Measurements from ENCODE around the gene FAM90A1.
A peak's percentile ranks its signal among the peaks of the same experiment; 100 is the strongest.
"Not testable (repeated sequence)": the region's sequence is repeated elsewhere in the genome, so short reads cannot be mapped to it uniquely, and the experiment has no call there.

FAM90A1 gene, protein sequence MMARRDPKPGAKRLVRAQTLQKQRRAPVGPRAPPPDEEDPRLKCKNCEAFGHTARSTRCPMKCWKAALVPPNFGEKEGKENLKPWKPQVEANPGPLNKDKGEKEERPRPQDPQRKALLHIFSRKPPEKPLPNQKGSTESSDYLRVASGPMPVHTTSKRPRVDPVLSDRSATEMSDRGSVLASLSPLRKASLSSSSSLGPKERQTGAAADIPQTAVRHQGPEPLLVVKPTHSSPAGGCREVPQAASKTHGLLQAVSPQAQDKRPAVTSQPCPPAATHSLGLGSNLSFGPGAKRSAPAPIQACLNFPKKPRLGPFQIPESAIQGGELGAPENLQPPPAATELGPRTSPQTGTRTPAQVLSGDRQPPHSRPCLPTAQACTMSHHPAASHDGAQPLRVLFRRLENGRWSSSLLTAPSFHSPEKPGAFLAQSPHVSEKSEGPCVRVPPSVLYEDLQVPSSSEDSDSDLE

DNA sequence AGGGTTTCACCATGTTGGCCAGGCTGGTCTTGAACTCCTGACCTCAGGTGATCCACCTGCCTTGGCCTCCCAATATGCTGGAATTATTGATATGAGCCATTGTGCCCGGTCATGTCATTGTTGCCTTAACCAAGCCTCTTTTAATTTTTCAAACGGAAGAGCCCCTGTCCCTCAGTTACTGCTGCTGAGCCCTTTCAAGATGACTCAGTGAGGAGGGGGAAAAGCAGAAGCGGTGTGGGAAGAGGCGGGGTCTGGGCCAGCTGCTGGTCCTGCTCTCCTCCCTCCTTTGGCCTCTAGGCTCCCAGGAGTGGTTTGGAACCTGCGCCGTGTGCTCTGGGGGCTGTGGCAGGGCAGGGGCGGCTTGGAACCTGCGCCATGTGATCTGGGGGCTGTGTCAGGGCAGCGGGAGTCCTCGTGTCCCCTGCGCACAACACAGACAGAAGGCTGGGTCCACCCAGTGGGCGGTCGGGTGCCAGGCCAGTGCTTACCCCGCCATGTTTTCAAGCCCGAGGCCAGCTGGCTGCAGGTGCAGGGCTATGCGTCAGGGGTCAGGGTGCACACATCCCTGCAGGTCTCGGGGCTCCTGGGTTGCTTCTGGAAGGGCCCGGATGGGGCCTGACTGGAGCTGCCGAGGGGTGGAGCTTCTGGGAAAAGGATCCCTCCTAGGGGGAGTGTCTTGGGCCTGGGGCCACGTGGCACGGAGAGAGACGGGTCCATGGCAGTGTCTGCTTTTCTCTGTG is at the start of gene FAM90A1:
TSS of gene FAM90A1 (minus strand) at position 627 of the 740 bp plus-strand sequence. CDS start 2,786 bp downstream, outside the sequence.
- not testable (repeated sequence) for H3K36me3 ChIP-seq (ENCODE audit: control insufficient read depth in 2 of 2, insufficient read depth in 2 of 2, low read length in 2 of 2); H3K4me1 ChIP-seq (ENCODE audit: control insufficient read depth, insufficient read depth, low read length); H3K9me3 ChIP-seq (ENCODE audit: control insufficient read depth in 2 of 2, low read length in 2 of 2); H3K27ac ChIP-seq (ENCODE audit: low read length); H3K27me3 ChIP-seq (ENCODE audit: control insufficient read depth in 1 of 2, insufficient read depth in 2 of 2, low read length in 2 of 2); H3K9ac ChIP-seq (ENCODE audit: low read length in 2 of 2)
- peak within 1 kb of the TSS in 1 of 2 donors; percentile 8 for H3K4me3 ChIP-seq (ENCODE audit: low read length in 2 of 2)

DNA sequence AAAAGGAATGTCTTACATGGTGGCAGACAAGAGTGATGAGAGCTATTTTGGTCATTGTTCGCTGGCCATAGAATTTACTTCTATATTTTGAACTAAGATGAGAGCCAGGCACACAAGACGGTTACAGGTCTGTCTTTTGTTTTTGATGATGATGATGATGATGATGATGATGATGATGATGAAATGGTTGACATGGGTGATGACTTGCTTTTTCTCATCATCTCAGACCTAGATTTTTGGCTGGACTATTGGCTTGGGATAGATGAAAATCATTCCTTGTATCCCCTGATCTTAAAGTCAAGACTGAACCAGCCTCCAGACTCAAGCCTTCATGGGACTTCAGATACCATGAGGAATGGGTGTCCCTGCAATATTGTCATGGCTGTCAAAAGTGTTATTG is 49.0 kb upstream of the FAM90A1 start:
- H3K27ac ChIP-seq (ENCODE audit: low read length); H3K36me3 ChIP-seq (ENCODE audit: control insufficient read depth in 2 of 2, insufficient read depth in 2 of 2, low read length in 2 of 2); H3K4me1 ChIP-seq (ENCODE audit: control insufficient read depth, insufficient read depth, low read length); H3K9ac ChIP-seq (ENCODE audit: low read length in 2 of 2); H3K9me3 ChIP-seq (ENCODE audit: control insufficient read depth in 2 of 2, low read length in 2 of 2); H3K4me3 ChIP-seq (ENCODE audit: low read length in 2 of 2); H3K27me3 ChIP-seq (ENCODE audit: control insufficient read depth in 1 of 2, insufficient read depth in 2 of 2, low read length in 2 of 2): not testable (repeated sequence)

DNA sequence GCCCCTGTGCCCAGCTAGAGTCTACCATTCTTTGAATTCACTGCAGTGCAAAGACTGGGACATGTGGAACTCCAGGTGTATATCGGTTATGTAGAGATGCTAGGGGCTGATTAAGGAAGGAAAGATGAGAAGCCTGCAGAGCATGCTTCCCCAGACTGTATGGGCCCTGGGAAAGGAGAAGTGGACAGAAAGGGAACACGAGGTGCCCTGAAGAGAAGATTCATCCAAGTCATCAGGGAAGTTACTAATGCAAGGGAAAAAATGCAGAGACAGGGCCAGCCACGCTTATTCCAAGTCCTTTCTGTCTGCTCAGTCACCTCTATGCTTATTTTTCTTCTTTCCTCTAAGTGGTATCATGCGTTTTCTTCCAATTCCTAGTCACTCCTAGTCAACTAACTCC is 39.3 kb upstream of the FAM90A1 start:
- H3K27ac ChIP-seq (ENCODE audit: low read length); H3K27me3 ChIP-seq (ENCODE audit: control insufficient read depth in 1 of 2, insufficient read depth in 2 of 2, low read length in 2 of 2); H3K9ac ChIP-seq (ENCODE audit: low read length in 2 of 2); H3K36me3 ChIP-seq (ENCODE audit: control insufficient read depth in 2 of 2, insufficient read depth in 2 of 2, low read length in 2 of 2); H3K9me3 ChIP-seq (ENCODE audit: control insufficient read depth in 2 of 2, low read length in 2 of 2); H3K4me3 ChIP-seq (ENCODE audit: low read length in 2 of 2); H3K4me1 ChIP-seq (ENCODE audit: control insufficient read depth, insufficient read depth, low read length): not testable (repeated sequence)

DNA sequence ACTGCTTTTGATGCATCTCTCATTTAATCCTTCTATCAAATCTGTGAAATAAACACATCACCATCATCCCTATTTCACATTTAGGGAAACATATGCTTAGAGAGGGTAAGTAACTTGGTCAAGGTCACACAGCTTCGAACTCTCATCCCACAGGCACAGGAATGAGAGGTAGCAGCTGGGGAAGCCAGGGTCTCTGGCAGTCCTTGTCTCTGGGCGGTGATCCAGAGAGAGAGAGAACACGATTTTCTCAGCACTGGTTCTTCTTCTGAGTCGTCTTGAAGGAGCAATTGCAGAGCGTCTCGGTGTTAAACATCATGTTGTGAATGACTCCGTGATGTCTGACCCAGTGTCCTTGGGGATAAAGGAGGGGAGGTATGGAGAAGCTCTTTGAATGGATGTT is 36.8 kb upstream of the FAM90A1 start:
- not testable (repeated sequence) for H3K27ac ChIP-seq (ENCODE audit: low read length); H3K9ac ChIP-seq (ENCODE audit: low read length in 2 of 2); H3K4me3 ChIP-seq (ENCODE audit: low read length in 2 of 2); H3K9me3 ChIP-seq (ENCODE audit: control insufficient read depth in 2 of 2, low read length in 2 of 2); H3K36me3 ChIP-seq (ENCODE audit: control insufficient read depth in 2 of 2, insufficient read depth in 2 of 2, low read length in 2 of 2); H3K4me1 ChIP-seq (ENCODE audit: control insufficient read depth, insufficient read depth, low read length); H3K27me3 ChIP-seq (ENCODE audit: control insufficient read depth in 1 of 2, insufficient read depth in 2 of 2, low read length in 2 of 2)

DNA sequence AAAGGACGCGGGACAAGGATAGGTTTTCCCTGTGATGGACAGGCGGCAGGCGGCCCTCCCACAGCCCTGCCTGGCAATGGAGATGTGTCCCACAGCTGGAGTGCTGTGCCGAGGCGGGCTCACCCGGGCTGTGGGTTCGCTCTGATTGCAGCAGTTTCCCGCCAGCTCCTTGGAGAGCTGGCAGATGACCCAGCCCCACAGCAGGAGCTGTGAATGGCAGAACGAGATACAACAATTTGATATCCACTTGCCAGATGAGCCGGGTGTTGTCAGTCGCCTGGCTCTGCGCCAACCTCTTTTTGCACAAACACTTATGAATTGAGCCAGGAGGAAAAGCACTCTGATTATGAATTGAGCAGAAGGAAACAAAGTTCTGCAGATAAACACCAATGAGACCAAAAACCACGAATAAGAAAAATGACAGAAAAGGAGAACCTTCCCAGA is 33.7 kb upstream of the FAM90A1 start:
- not testable (repeated sequence) for H3K9ac ChIP-seq (ENCODE audit: low read length in 2 of 2); H3K9me3 ChIP-seq (ENCODE audit: control insufficient read depth in 2 of 2, low read length in 2 of 2); H3K27ac ChIP-seq (ENCODE audit: low read length); H3K36me3 ChIP-seq (ENCODE audit: control insufficient read depth in 2 of 2, insufficient read depth in 2 of 2, low read length in 2 of 2); H3K4me3 ChIP-seq (ENCODE audit: low read length in 2 of 2); H3K4me1 ChIP-seq (ENCODE audit: control insufficient read depth, insufficient read depth, low read length); H3K27me3 ChIP-seq (ENCODE audit: control insufficient read depth in 1 of 2, insufficient read depth in 2 of 2, low read length in 2 of 2)

DNA sequence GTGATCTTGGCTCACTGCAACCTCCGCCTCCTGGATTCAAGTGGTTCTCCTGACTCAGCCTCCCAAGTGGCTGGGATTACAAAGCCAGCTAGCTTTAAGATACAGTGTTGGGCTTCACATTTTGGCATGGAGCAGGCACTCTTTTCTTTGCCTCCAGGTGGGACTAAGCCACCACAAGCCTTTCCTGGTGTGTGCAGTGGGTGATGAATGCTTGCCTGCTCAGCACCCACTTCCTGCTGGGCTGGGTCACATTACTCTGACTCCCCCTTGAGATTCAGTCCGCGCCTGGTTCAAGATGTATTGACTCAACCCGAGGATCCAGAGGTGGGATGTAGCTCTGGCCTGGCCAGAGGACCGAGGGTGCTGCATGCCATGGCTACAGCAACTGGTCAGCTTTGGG is 28.9 kb upstream of the FAM90A1 start:
- H3K27me3 ChIP-seq (ENCODE audit: control insufficient read depth in 1 of 2, insufficient read depth in 2 of 2, low read length in 2 of 2); H3K36me3 ChIP-seq (ENCODE audit: control insufficient read depth in 2 of 2, insufficient read depth in 2 of 2, low read length in 2 of 2); H3K27ac ChIP-seq (ENCODE audit: low read length); H3K9ac ChIP-seq (ENCODE audit: low read length in 2 of 2); H3K4me3 ChIP-seq (ENCODE audit: low read length in 2 of 2); H3K9me3 ChIP-seq (ENCODE audit: control insufficient read depth in 2 of 2, low read length in 2 of 2); H3K4me1 ChIP-seq (ENCODE audit: control insufficient read depth, insufficient read depth, low read length): not testable (repeated sequence)

DNA sequence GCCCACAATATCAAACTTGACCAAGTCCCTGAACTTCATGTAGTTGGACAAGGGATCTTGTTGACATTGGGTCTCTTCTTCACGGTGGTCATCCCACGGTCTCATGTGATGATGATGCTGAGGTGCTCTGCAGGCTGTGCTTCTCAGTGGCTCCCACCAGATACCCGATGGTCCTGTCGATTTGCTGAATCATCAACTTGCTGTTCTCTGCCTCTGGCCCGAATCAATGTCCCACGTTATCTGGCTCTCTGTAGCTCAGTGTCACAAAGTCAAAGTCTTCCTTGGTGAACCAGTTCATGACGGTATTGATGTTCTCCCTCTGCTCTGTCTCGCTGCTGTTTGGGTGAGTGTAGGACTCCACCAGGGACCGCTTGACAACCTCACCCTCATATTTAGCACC is 27.3 kb upstream of the FAM90A1 start:
- H3K27me3 ChIP-seq (ENCODE audit: control insufficient read depth in 1 of 2, insufficient read depth in 2 of 2, low read length in 2 of 2); H3K36me3 ChIP-seq (ENCODE audit: control insufficient read depth in 2 of 2, insufficient read depth in 2 of 2, low read length in 2 of 2); H3K27ac ChIP-seq (ENCODE audit: low read length); H3K9ac ChIP-seq (ENCODE audit: low read length in 2 of 2); H3K4me1 ChIP-seq (ENCODE audit: control insufficient read depth, insufficient read depth, low read length); H3K4me3 ChIP-seq (ENCODE audit: low read length in 2 of 2); H3K9me3 ChIP-seq (ENCODE audit: control insufficient read depth in 2 of 2, low read length in 2 of 2): not testable (repeated sequence)

DNA sequence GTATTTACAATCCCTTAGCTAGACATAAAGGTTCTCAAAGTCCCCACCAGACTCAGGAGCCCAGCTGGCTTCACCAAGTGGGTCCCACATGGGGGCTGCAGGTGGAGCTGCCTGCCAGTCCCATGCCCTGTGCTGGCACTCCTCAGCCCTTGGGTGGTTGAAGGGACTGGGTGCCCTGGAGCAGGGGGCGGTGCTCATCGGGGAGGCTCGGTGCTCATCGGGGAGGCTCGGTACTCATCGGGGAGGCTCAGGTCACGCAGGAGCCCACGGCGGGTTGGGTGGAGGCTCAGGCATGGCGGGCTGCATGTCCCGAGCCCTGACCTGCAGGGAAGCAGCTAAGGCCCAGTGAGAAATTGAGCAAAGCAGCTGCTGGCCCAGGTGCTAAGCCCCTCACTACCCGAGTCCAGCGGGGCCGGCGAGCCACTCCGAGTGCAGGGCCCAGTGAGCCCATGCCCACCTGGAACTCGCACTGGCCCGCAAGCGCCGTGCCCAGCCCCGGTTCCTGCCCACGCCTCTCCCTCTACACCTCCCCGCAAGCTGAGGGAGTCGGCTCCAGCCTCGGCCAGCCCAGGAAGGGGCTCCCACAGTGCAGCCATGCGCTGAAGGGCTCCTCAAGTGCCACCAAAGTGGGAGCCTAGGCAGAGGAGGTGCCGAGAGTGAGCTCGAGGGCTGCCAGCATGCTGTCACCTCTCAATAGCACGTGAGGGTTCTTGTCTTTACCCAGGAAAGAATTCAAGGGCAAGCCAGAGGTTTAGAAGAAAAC is 24.8 kb upstream of the FAM90A1 start:
- not testable (repeated sequence) for H3K4me3 ChIP-seq (ENCODE audit: low read length in 2 of 2); H3K36me3 ChIP-seq (ENCODE audit: control insufficient read depth in 2 of 2, insufficient read depth in 2 of 2, low read length in 2 of 2)

DNA sequence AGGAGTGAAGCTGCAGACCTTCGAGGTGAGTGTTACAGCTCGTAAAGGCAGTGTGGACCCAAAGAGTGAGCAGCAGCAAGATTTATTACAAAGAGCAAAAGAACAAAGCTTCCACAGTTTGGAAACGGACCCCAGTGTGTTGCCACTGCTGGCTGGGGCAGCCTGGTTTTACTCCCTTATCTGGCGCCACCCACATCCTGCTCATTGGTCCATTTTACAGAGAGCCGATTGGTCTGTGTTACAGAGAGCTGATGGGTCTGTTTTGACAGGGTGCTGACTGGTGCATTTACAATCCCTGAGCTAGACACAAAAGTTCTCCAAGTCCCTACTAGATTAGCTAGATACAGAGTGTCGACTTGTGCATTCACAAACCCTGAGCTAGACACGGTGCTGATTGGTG is 24.2 kb upstream of the FAM90A1 start:
- H3K9me3 ChIP-seq (ENCODE audit: control insufficient read depth in 2 of 2, low read length in 2 of 2); H3K36me3 ChIP-seq (ENCODE audit: control insufficient read depth in 2 of 2, insufficient read depth in 2 of 2, low read length in 2 of 2); H3K4me3 ChIP-seq (ENCODE audit: low read length in 2 of 2); H3K27me3 ChIP-seq (ENCODE audit: control insufficient read depth in 1 of 2, insufficient read depth in 2 of 2, low read length in 2 of 2); H3K27ac ChIP-seq (ENCODE audit: low read length); H3K9ac ChIP-seq (ENCODE audit: low read length in 2 of 2); H3K4me1 ChIP-seq (ENCODE audit: control insufficient read depth, insufficient read depth, low read length): not testable (repeated sequence)

More for the DNA sequence above, 24.8 kb upstream of the FAM90A1 start:
- not testable (repeated sequence) for H3K9me3 ChIP-seq (ENCODE audit: control insufficient read depth in 2 of 2, low read length in 2 of 2); H3K27ac ChIP-seq (ENCODE audit: low read length); H3K9ac ChIP-seq (ENCODE audit: low read length in 2 of 2); H3K27me3 ChIP-seq (ENCODE audit: control insufficient read depth in 1 of 2, insufficient read depth in 2 of 2, low read length in 2 of 2); H3K4me1 ChIP-seq (ENCODE audit: control insufficient read depth, insufficient read depth, low read length)

DNA sequence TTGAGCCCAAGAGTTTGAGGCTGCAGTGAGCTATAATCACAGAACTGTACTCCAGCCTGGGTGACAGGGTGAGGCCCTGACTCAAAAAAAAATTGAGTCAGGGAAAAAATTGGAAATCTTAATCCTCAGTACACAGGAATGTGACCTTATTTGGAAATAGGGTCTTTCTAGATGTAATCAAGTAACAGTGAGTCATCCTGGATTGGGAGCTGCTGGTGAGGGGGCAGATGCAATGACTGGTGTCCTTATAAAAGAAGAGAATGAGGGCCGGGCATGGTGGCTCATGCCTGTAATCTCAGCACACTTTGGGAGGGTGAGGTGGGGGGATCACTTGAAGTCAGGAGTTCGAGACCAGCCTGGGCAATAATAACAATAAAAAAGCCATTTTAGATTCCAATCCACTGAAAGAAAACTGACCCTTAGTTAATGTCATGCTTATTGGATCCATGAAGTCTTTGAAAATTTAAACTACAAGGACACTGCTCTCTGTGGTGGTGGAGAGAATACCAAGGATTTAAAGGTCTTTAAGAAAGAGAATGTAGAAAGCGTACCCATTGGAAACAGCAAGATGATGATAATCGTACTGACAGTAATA is 19.6 kb upstream of the FAM90A1 start:
- not testable (repeated sequence) for H3K9me3 ChIP-seq (ENCODE audit: control insufficient read depth in 2 of 2, low read length in 2 of 2); H3K4me3 ChIP-seq (ENCODE audit: low read length in 2 of 2); H3K27me3 ChIP-seq (ENCODE audit: control insufficient read depth in 1 of 2, insufficient read depth in 2 of 2, low read length in 2 of 2); H3K9ac ChIP-seq (ENCODE audit: low read length in 2 of 2); H3K36me3 ChIP-seq (ENCODE audit: control insufficient read depth in 2 of 2, insufficient read depth in 2 of 2, low read length in 2 of 2); H3K27ac ChIP-seq (ENCODE audit: low read length); H3K4me1 ChIP-seq (ENCODE audit: control insufficient read depth, insufficient read depth, low read length)

Data from stomach smooth muscle (tissue), 2 donors.